ENCODE measurements around the gene CMTM5. TPM values are rescaled to one million over a fixed set of nuclear protein-coding genes. Genes with fewer than 3 reads are reported as not detected.

CMTM5 gene
- total and polyA plus RNA-seq, 8 donors: 0.61 to 1.3 (median 1.1) TPM; not detected in 4

- Histone ChIP-seq H3K36me3 (peaks cover 0 to 40% (median 14%) of the 10 kb centered on the region in 4 donors), H3K9me3 (no peaks in the 10 kb centered on the region), H3K4me3 (no peak overlapping the region), H3K27ac (peak overlapping the region in 1 of 5 donors; percentile 34), H3K4me1 (peaks cover 0 to 41% (median 14%) of the 10 kb centered on the region in 4 donors), H3K27me3 (peaks cover 0 to 13% (median 5%) of the 10 kb centered on the region in 3 donors)
- no peak for DNase-seq
- 63 to 85% (median 73%) methylated on average over 3 of the region's 3 CpGs for WGBS, 5 donors
- TF ChIP-seq CTCF (IDR thresholded peaks at IDR 0.05): no peak
- no peak for TF ChIP-seq POLR2AphosphoS5 (IDR thresholded peaks at IDR 0.05)
- no peak for TF ChIP-seq POLR2A (IDR thresholded peaks at IDR 0.05)
- no peak for TF ChIP-seq EP300 (IDR thresholded peaks at IDR 0.05)
- intact Hi-C loops (cut with DNase I; ENCODE audit: low total_unique reads): no loop called here
Measured at GRCh38 chr14:23358042-23358441, 18.8 kb upstream of the CMTM5 start.

- WGBS, 5 donors: 86 to 92% (median 87%) methylated on average over 12 of the region's 12 CpGs
- no peak for TF ChIP-seq POLR2AphosphoS5 (IDR thresholded peaks at IDR 0.05)
- TF ChIP-seq CTCF (IDR thresholded peaks at IDR 0.05): no peak
- no peak for TF ChIP-seq POLR2A (IDR thresholded peaks at IDR 0.05)
- TF ChIP-seq EP300 (IDR thresholded peaks at IDR 0.05): no peak
Measured at GRCh38 chr14:23358553-23359166, 18.2 kb upstream of the CMTM5 start.

GRCh38 chr14:23359167-23359626 is 17.6 kb upstream of the CMTM5 start:
- Histone ChIP-seq H3K9me3 (no peaks in the 10 kb centered on the region), H3K36me3 (peaks cover 0 to 40% (median 14%) of the 10 kb centered on the region in 4 donors), H3K4me1 (peaks cover 0 to 48% (median 17%) of the 10 kb centered on the region in 4 donors), H3K27ac (peak overlapping the region in 1 of 5 donors; percentile 34), H3K27me3 (peaks cover 0 to 8% (median 7%) of the 10 kb centered on the region in 3 donors), H3K4me3 (no peak overlapping the region)
- DNase-seq: no peak
- intact Hi-C loops (cut with DNase I; ENCODE audit: low total_unique reads): no loop called here
- TF ChIP-seq CTCF (IDR thresholded peaks at IDR 0.05): no peak
- TF ChIP-seq EP300 (IDR thresholded peaks at IDR 0.05): no peak
- TF ChIP-seq POLR2A (IDR thresholded peaks at IDR 0.05): no peak
- TF ChIP-seq POLR2AphosphoS5 (IDR thresholded peaks at IDR 0.05): no peak
- WGBS, 5 donors: 75 to 89% (median 83%) methylated on average over 2 to 11 of the region's 11 CpGs

More at GRCh38 chr14:23358553-23359166, 18.2 kb upstream of the CMTM5 start:
- DNase-seq: no peak
- Histone ChIP-seq H3K27ac (peak overlapping the region in 2 of 5 donors; percentile 6 to 34), H3K36me3 (peaks cover 0 to 40% (median 14%) of the 10 kb centered on the region in 4 donors), H3K27me3 (peaks cover 0 to 7% (median 4%) of the 10 kb centered on the region in 3 donors), H3K9me3 (no peaks in the 10 kb centered on the region), H3K4me1 (peaks cover 0 to 43% (median 15%) of the 10 kb centered on the region in 4 donors), H3K4me3 (no peak overlapping the region)
- intact Hi-C loops (cut with DNase I; ENCODE audit: low total_unique reads): no loop called here

GRCh38 chr14:23359722-23360447 is 17.0 kb upstream of the CMTM5 start:
- H3K27ac ChIP-seq: peak overlapping the region in 3 of 5 donors; percentile 16 to 67 (median 52)
- H3K9me3 ChIP-seq: no peaks in the 10 kb centered on the region
- peaks cover 0 to 40% (median 14%) of the 10 kb centered on the region in 4 donors for H3K36me3 ChIP-seq
- H3K4me1 ChIP-seq: peaks cover under 1 to 55% (median 22%) of the 10 kb centered on the region in 4 donors
- no peak for DNase-seq
- no peak overlapping the region for H3K4me3 ChIP-seq
- H3K27me3 ChIP-seq: peaks cover 0 to 13% (median 11%) of the 10 kb centered on the region in 3 donors
- no peak for TF ChIP-seq POLR2AphosphoS5 (IDR thresholded peaks at IDR 0.05)
- TF ChIP-seq CTCF (IDR thresholded peaks at IDR 0.05): no peak
- no peak for TF ChIP-seq EP300 (IDR thresholded peaks at IDR 0.05)
- TF ChIP-seq POLR2A (IDR thresholded peaks at IDR 0.05): no peak
- WGBS, 5 donors: 90 to 92% (median 90%) methylated on average over 14 to 22 of the region's 22 CpGs
- intact Hi-C loops (cut with DNase I; ENCODE audit: low total_unique reads): no loop called here

All from stomach (tissue), 9 donors.